K562 (cell line): ENCODE results near the gene LMNTD2. TPM values are rescaled to one million over a fixed set of nuclear protein-coding genes. Genes with fewer than 3 reads are reported as not detected.

Experiments used
- CTBP1 ChIP-seq: fragments of 450-650 bp; IDR thresholded peaks from 2 replicates; pipeline ENCODE4 v1.6.1; 2016; ENCODE audit warnings: borderline replicate concordance
- ETV6 ChIP-seq, 3 experiments: fragments of 150-350 bp in 1 of 3; sonication (generic) in 1 of 3; formaldehyde crosslinking in 1 of 3; IDR thresholded peaks; 2 replicates each; pipeline versions ENCODE4 v1.6.1 to v1.8.0; 2014 to 2022; ENCODE audit warnings: borderline replicate concordance in 2 of 3, low read depth in 2 of 3, antibody characterized with exemption in 1 of 3, low read length in 1 of 3, mild to moderate bottlenecking in 1 of 3, missing genetic modification reagents in 1 of 3
- FOXP1 ChIP-seq: sonication (generic); formaldehyde crosslinking; IDR thresholded peaks from 2 replicates; pipeline ENCODE4 v1.8.0; 2022; ENCODE audit warnings: mild to moderate bottlenecking, missing genetic modification reagents
- GABPB1 ChIP-seq: sonication (generic); formaldehyde crosslinking; IDR thresholded peaks from 2 replicates; pipeline ENCODE4 v1.8.0; 2022; ENCODE audit warnings: mild to moderate bottlenecking, missing genetic modification reagents
- HNRNPL ChIP-seq: fragments of 200-400 bp; formaldehyde crosslinking; IDR thresholded peaks from 2 replicates; pipeline ENCODE4 v1.6.1; 2017; ENCODE audit warnings: low read depth, mild to moderate bottlenecking, low read length
- HNRNPLL ChIP-seq: fragments of 200-400 bp; formaldehyde crosslinking; IDR thresholded peaks from 2 replicates; pipeline ENCODE4 v1.6.1; 2017; ENCODE audit warnings: low read length, low read depth, mild to moderate bottlenecking; ENCODE audit not compliant: poor library complexity, severe bottlenecking
- HNRNPUL1 ChIP-seq: fragments of 200-400 bp; formaldehyde crosslinking; IDR thresholded peaks from 2 replicates; pipeline ENCODE4 v1.6.1; 2017; ENCODE audit warnings: low read length
- JUN ChIP-seq, 2 experiments: sonication (generic) in 1 of 2; formaldehyde crosslinking in 1 of 2; IDR thresholded peaks; 2 replicates each; pipeline versions ENCODE4 v1.6.1 to v1.8.0; 2012 to 2022; ENCODE audit warnings: borderline replicate concordance in 2 of 2, mild to moderate bottlenecking in 2 of 2, improper control_type of control experiment in 1 of 2, low read depth in 1 of 2, low read length in 1 of 2, missing genetic modification reagents in 1 of 2
- KDM5B ChIP-seq: fragments of 200-600 bp; sonication (generic); IDR thresholded peaks from 2 replicates; pipeline ENCODE4 v1.6.1; 2012; ENCODE audit warnings: low read depth, mild to moderate bottlenecking, moderate library complexity, low read length, control low read depth, inconsistent platforms; ENCODE audit not compliant: insufficient replicate concordance
- SPI1 ChIP-seq: IDR thresholded peaks from 2 replicates; pipeline ENCODE4 v1.6.1; 2011; ENCODE audit warnings: low read depth, low read length, control low read depth, borderline replicate concordance
- TEAD1 ChIP-seq, 2 experiments: fragments of 450-650 bp in 1 of 2; sonication (generic) in 1 of 2; formaldehyde crosslinking; IDR thresholded peaks; 2 replicates each; pipeline versions ENCODE4 v1.4.0 to v1.8.0; 2020 to 2022; ENCODE audit warnings: mild to moderate bottlenecking in 2 of 2, missing genetic modification reagents in 1 of 2
- ZFP1 ChIP-seq: fragments of 450-650 bp; formaldehyde crosslinking; IDR thresholded peaks from 2 replicates; pipeline ENCODE4 v1.4.0; 2020; ENCODE audit warnings: mild to moderate bottlenecking, mixed read lengths
- ZFP36 ChIP-seq: fragments of 150-350 bp; IDR thresholded peaks from 2 replicates; pipeline ENCODE4 v1.6.1; 2018; ENCODE audit warnings: low read length, low read depth; ENCODE audit not compliant: partially characterized antibody
- polyA plus RNA-seq, 8 experiments: library from polyadenylated mRNA; depleted of rRNA in 4 of 8; stranded (reverse) in 5 of 8; unstranded in 3 of 8; fragments of >200 nt; fragmentation: Nextera tagmentation in 2 of 8; fragmentation: Illumina TruSeq in 1 of 8; extraction: Ambion mirVana in 2 of 8; extraction: Trizol in 1 of 8; gene quantifications; 2 replicates each; pipeline versions ENCODE4 v1.2.1 to v1.2.3, GENCODE V29; 2011 to 2014; ENCODE audit warnings: inconsistent platforms in 1 of 8, missing spikeins in 1 of 8
- total RNA-seq, 7 experiments: library from RNA; depleted of rRNA in 6 of 7; stranded (reverse); fragments of >200 nt in 6 of 7; fragmentation: Illumina TruSeq in 2 of 7; extraction: Trizol in 2 of 7; gene quantifications; 2 replicates each; pipeline versions ENCODE4 v1.2.1 to v1.2.3, GENCODE V29; 2011 to 2021; ENCODE audit warnings: low replicate concordance in 1 of 7
- TF ChIP-seq, protein P1 (sequence below): fragments of 450-650 bp; IDR thresholded peaks from 2 replicates; pipeline ENCODE4 v1.6.1; 2016; ENCODE audit warnings: low read depth, mild to moderate bottlenecking, moderate library complexity
- TF ChIP-seq, protein P2 (sequence below), 2 experiments: fragments of 450-650 bp in 1 of 2; IDR thresholded peaks; 2 replicates each; pipeline ENCODE4 v1.6.1; 2011 to 2017; ENCODE audit warnings: low read depth in 2 of 2, antibody characterized with exemption in 1 of 2, borderline replicate concordance in 1 of 2, low read length in 1 of 2, mild to moderate bottlenecking in 1 of 2, mixed read lengths in 1 of 2; ENCODE audit not compliant: control insufficient read depth in 1 of 2
- TF ChIP-seq, protein P3 (sequence below), 2 experiments: fragments of 450-650 bp; IDR thresholded peaks; 2 replicates each; pipeline ENCODE4 v1.6.1; 2018; ENCODE audit warnings: mild to moderate bottlenecking in 2 of 2, low read depth in 1 of 2; ENCODE audit not compliant: partially characterized antibody in 2 of 2

The LMNTD2 gene
- total and polyA plus RNA-seq, 9 of the 15 experiments (the other 6 are each of a cell fraction or from before 2014, with no cell fraction given), result 0.48 to 4.2 (median 1.5) TPM; not detected in 3

DNA sequence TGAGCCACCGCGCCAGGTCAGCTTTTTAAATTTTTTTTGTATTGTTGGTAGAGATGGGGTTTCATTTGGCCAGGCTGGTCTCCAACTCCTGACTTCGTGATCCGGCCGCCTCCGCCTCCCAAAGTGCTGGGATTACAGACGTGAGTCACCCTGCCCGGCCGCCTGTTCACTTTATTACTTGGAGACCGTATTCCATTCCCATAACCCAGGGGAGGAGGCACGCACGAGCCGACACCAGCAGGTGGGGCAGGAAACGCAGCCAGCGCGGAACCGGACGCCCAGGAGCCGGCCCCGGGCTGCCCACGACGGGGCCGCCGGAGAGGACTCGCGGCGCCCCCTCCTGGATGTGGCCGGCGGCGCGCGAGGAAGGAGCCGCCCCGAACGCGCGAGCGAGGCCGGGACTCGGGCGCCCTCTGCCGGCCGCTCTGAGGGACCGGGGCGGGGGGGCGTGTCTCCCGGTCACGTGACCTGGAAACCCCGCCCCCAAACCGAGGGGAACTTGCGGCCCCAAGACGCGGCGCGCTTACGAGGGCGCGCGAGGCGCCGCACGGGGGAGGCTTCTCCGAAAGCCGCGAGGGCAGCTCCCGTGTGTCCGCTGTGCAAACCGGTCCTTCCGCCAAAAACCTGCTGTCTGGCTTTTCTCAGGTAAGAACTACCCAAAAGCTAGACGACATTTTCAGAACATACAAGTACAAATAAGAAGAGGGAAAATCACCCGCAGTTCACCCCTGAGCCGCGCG lies 41.9 kb downstream of the LMNTD2 start (continued):
- TF ChIP-seq TEAD1 (CRISPR knock-in tag; IDR thresholded peaks at IDR 0.05), result peak in 1 of 2 experiments; percentile 79; a peak in 2 of 4 replicates
- TF ChIP-seq ZFP36, result peak; percentile 14
- TF ChIP-seq, protein P1, sequence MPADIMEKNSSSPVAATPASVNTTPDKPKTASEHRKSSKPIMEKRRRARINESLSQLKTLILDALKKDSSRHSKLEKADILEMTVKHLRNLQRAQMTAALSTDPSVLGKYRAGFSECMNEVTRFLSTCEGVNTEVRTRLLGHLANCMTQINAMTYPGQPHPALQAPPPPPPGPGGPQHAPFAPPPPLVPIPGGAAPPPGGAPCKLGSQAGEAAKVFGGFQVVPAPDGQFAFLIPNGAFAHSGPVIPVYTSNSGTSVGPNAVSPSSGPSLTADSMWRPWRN, result peak; percentile 63; the same call in 1 of the 2 replicates
- peak; percentile 61; the same call in 1 of the 2 replicates for TF ChIP-seq HNRNPL
- TF ChIP-seq SPI1, result no peak
- TF ChIP-seq CTBP1, result peak; percentile 94
- TF ChIP-seq, protein P2, sequence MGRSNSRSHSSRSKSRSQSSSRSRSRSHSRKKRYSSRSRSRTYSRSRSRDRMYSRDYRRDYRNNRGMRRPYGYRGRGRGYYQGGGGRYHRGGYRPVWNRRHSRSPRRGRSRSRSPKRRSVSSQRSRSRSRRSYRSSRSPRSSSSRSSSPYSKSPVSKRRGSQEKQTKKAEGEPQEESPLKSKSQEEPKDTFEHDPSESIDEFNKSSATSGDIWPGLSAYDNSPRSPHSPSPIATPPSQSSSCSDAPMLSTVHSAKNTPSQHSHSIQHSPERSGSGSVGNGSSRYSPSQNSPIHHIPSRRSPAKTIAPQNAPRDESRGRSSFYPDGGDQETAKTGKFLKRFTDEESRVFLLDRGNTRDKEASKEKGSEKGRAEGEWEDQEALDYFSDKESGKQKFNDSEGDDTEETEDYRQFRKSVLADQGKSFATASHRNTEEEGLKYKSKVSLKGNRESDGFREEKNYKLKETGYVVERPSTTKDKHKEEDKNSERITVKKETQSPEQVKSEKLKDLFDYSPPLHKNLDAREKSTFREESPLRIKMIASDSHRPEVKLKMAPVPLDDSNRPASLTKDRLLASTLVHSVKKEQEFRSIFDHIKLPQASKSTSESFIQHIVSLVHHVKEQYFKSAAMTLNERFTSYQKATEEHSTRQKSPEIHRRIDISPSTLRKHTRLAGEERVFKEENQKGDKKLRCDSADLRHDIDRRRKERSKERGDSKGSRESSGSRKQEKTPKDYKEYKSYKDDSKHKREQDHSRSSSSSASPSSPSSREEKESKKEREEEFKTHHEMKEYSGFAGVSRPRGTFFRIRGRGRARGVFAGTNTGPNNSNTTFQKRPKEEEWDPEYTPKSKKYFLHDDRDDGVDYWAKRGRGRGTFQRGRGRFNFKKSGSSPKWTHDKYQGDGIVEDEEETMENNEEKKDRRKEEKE (IDR thresholded peaks at IDR 0.05; ENCODE audit: borderline replicate concordance in 1 of 2, control insufficient read depth in 1 of 2, low read depth in 2 of 2, low read length in 1 of 2), result peak in 1 of 2 experiments; percentile 86; a peak in 2 of 4 replicates
- TF ChIP-seq ZFP1 (CRISPR knock-in tag), result no peak
- peak; percentile 80; the same call in 1 of the 2 replicates for TF ChIP-seq FOXP1 (CRISPR knock-in tag)
- TF ChIP-seq HNRNPUL1, result no peak
- TF ChIP-seq ETV6 (IDR thresholded peaks at IDR 0.05; ENCODE audit: borderline replicate concordance in 1 of 2, low read depth in 2 of 2, low read length in 1 of 2), result 0 out of 4 replicates have a peak, but pooled peaks of 1 of the 2 experiments have one; percentile 43
- no peak for TF ChIP-seq ETV6 (CRISPR knock-in tag; IDR thresholded peaks at IDR 0.05; ENCODE audit: borderline replicate concordance)
- peak; percentile 54 for TF ChIP-seq HNRNPLL
- peak; percentile 80 for TF ChIP-seq KDM5B
- TF ChIP-seq GABPB1 (CRISPR knock-in tag), result peak; percentile 75
- peak; percentile 39; the same call in 1 of the 2 replicates for TF ChIP-seq JUN (IDR thresholded peaks at IDR 0.05; ENCODE audit: borderline replicate concordance, low read depth, low read length)
- TF ChIP-seq JUN (CRISPR knock-in tag; IDR thresholded peaks at IDR 0.05; ENCODE audit: borderline replicate concordance), result no peak
- TF ChIP-seq, protein P3, sequence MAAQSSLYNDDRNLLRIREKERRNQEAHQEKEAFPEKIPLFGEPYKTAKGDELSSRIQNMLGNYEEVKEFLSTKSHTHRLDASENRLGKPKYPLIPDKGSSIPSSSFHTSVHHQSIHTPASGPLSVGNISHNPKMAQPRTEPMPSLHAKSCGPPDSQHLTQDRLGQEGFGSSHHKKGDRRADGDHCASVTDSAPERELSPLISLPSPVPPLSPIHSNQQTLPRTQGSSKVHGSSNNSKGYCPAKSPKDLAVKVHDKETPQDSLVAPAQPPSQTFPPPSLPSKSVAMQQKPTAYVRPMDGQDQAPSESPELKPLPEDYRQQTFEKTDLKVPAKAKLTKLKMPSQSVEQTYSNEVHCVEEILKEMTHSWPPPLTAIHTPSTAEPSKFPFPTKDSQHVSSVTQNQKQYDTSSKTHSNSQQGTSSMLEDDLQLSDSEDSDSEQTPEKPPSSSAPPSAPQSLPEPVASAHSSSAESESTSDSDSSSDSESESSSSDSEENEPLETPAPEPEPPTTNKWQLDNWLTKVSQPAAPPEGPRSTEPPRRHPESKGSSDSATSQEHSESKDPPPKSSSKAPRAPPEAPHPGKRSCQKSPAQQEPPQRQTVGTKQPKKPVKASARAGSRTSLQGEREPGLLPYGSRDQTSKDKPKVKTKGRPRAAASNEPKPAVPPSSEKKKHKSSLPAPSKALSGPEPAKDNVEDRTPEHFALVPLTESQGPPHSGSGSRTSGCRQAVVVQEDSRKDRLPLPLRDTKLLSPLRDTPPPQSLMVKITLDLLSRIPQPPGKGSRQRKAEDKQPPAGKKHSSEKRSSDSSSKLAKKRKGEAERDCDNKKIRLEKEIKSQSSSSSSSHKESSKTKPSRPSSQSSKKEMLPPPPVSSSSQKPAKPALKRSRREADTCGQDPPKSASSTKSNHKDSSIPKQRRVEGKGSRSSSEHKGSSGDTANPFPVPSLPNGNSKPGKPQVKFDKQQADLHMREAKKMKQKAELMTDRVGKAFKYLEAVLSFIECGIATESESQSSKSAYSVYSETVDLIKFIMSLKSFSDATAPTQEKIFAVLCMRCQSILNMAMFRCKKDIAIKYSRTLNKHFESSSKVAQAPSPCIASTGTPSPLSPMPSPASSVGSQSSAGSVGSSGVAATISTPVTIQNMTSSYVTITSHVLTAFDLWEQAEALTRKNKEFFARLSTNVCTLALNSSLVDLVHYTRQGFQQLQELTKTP (IDR thresholded peaks at IDR 0.05; ENCODE audit: low read depth in 1 of 2, partially characterized antibody in 2 of 2), result peak in 1 of 2 experiments; percentile 38
